Endothelial cell of umbilical vein (primary cell): ENCODE results near the gene SLAMF1. TPM values are rescaled to one million over a fixed set of nuclear protein-coding genes. Genes with fewer than 3 reads are reported as not detected.

Source experiments
- BruUV-seq: library from RNA; stranded (reverse); fragments of 400-500 nt; replicated peaks from 2 replicates; lab custom pipeline; 2021; lab: Mats Ljungman, UMichigan
- CTCF ChIA-PET: fragments of 300-600, 350-600 bp; sonication (Branson Sonifier 250); formaldehyde crosslinking; loops from one replicate; lab custom pipeline; 2021; ENCODE audit warnings: antibody characterized with exemption, inconsistent platforms; lab: Charles Lee
- POLR2A ChIA-PET: fragments of 300-600, 350-600 bp; sonication (Branson Sonifier 250); formaldehyde crosslinking; loops from one replicate; lab custom pipeline; 2021; ENCODE audit warnings: antibody characterized with exemption, inconsistent platforms; lab: Charles Lee
- DNase-seq: peaks from one replicate; pipeline ENCODE4 v3.0.0-alpha.2; 2011; ENCODE audit warnings: low read depth, low spot score
- FAIRE-seq: peaks from 2 replicates; lab custom pipeline; 2011; peaks lifted over from hg19 to GRCh38; lab: Jason Lieb, UNC
- H2AFZ ChIP-seq: 2 replicates; pipeline ENCODE4 v1.6.0; 2012; ENCODE audit warnings: low read depth, low read length, control low read depth, inconsistent platforms
- H3K27ac ChIP-seq: 2 replicates; pipeline ENCODE4 v1.5.1; 2011; ENCODE audit warnings: low read depth, mild to moderate bottlenecking, control low read depth, low read length, moderate library complexity; ENCODE audit not compliant: insufficient read depth
- H3K27me3 ChIP-seq, 2 experiments: 2 replicates each; pipeline versions ENCODE4 v1.6.0 to v1.6.1; 2011; ENCODE audit warnings: low read length in 2 of 2, mixed read lengths in 1 of 2; ENCODE audit not compliant: control insufficient read depth in 2 of 2, insufficient read depth in 2 of 2
- H3K36me3 ChIP-seq, 2 experiments: 2 replicates in 1 of 2; 3 replicates in 1 of 2; pipeline ENCODE4 v1.5.1; 2011; ENCODE audit warnings: low read length in 2 of 2, mild to moderate bottlenecking in 1 of 2, moderate library complexity in 1 of 2; ENCODE audit not compliant: control insufficient read depth in 2 of 2, insufficient read depth in 2 of 2; ENCODE audit errors: extremely low read depth in 1 of 2
- H3K4me1 ChIP-seq: 3 replicates; pipeline ENCODE4 v1.5.1; 2011; ENCODE audit warnings: mild to moderate bottlenecking, low read length; ENCODE audit not compliant: control insufficient read depth, insufficient read depth; ENCODE audit errors: extremely low read depth
- H3K4me2 ChIP-seq: 2 replicates; pipeline ENCODE4 v1.6.1; 2011; ENCODE audit warnings: low read length, control low read depth, mixed read lengths; ENCODE audit not compliant: insufficient read depth
- H3K4me3 ChIP-seq, 3 experiments: fragments of 200-600 bp in 1 of 3; sonication (generic), shearing (Covaris generic) in 1 of 3; replicated peaks in 1 of 3; 2 replicates each; pipeline ENCODE4 v1.5.1; 2011 to 2016; ENCODE audit warnings: control low read depth in 3 of 3, low read length in 3 of 3, mild to moderate bottlenecking in 2 of 3, inconsistent platforms in 1 of 3, low read depth in 1 of 3, moderate library complexity in 1 of 3; ENCODE audit not compliant: insufficient read depth in 1 of 3
- H3K79me2 ChIP-seq: 2 replicates; pipeline ENCODE4 v1.6.0; 2012; ENCODE audit warnings: low read length, inconsistent platforms; ENCODE audit not compliant: control insufficient read depth, insufficient read depth
- H3K9ac ChIP-seq: replicated peaks from 2 replicates; pipeline ENCODE3; 2011; ENCODE audit warnings: low read length, control low read depth; ENCODE audit not compliant: insufficient read depth; ENCODE audit errors: extremely low read depth
- H3K9me1 ChIP-seq: replicated peaks from 3 replicates; pipeline ENCODE4 v1.6.0; 2011; ENCODE audit warnings: mild to moderate bottlenecking, low read length; ENCODE audit not compliant: control insufficient read depth, insufficient read depth; ENCODE audit errors: extremely low read depth
- H3K9me3 ChIP-seq: replicated peaks from 2 replicates; pipeline ENCODE4 v1.5.1; 2012; ENCODE audit warnings: low read length, inconsistent platforms; ENCODE audit not compliant: control insufficient read depth, insufficient read depth
- H4K20me1 ChIP-seq: replicated peaks from 2 replicates; pipeline ENCODE3; 2011; ENCODE audit warnings: mild to moderate bottlenecking, low read length; ENCODE audit not compliant: control insufficient read depth, insufficient read depth; ENCODE audit errors: extremely low read depth
- EZH2 ChIP-seq: IDR thresholded peaks from 2 replicates; pipeline ENCODE4 v1.6.1; 2012; ENCODE audit warnings: borderline replicate concordance, low read depth, mild to moderate bottlenecking, moderate library complexity, low read length, inconsistent platforms; ENCODE audit not compliant: severe bottlenecking
- FOS ChIP-seq: IDR thresholded peaks from 2 replicates; pipeline ENCODE4 v1.6.1; 2011; ENCODE audit warnings: mild to moderate bottlenecking, low read length, moderate library complexity, borderline replicate concordance; ENCODE audit not compliant: insufficient read depth
- GATA2 ChIP-seq: IDR thresholded peaks from 2 replicates; pipeline ENCODE4 v1.7.0; 2011; ENCODE audit warnings: low read depth, mild to moderate bottlenecking, moderate library complexity, mixed read lengths, low read length; ENCODE audit not compliant: insufficient read length, insufficient read depth
- MYC ChIP-seq: IDR thresholded peaks from one replicate; pipeline ENCODE4 v1.6.1; 2011; ENCODE audit warnings: mild to moderate bottlenecking, low read depth, low read length
- POLR2A ChIP-seq: IDR thresholded peaks from 2 replicates; pipeline ENCODE4 v1.6.1; 2012; ENCODE audit warnings: low read depth, mild to moderate bottlenecking, control low read depth, low read length
- POLR2AphosphoS5 ChIP-seq: IDR thresholded peaks from 2 replicates; pipeline ENCODE4 v1.6.1; 2012; ENCODE audit warnings: low read depth, mild to moderate bottlenecking, control low read depth, low read length, moderate library complexity; ENCODE audit not compliant: insufficient read depth
- dilution Hi-C: fragments of 300-500 bp; cut with MboI; formaldehyde crosslinking; loops from one replicate; pipeline ENCODE4 v1.15.0; 2019; ENCODE audit warnings: low sequenced_read_pairs; ENCODE audit not compliant: extremely low pct_ligation_motif_present
- intact Hi-C: fragments of 100-400 bp; cut with micrococcal nuclease; formaldehyde crosslinking; loops from one replicate; pipeline ENCODE4 v1.10.0; 2022
- polyA plus RNA-seq, 4 experiments: library from polyadenylated mRNA; depleted of rRNA in 3 of 4; stranded (reverse) in 3 of 4; unstranded in 1 of 4; fragments of >200 nt; gene quantifications; 2 replicates each; pipeline versions ENCODE4 v1.2.1 to v1.2.3, GENCODE V29; 2011 to 2012; ENCODE audit warnings: missing spikeins in 1 of 4
- total RNA-seq: library from RNA; stranded (reverse); gene quantifications from 2 replicates; pipeline ENCODE4 v1.2.3, GENCODE V29; 2021
- TF ChIP-seq, protein P1 (sequence below), 2 donors: IDR thresholded peaks; 1 replicate in 1 of 2; 2 replicates in 1 of 2; pipeline ENCODE4 v1.5.1; 2011; ENCODE audit warnings: low read length in 2 of 2, mild to moderate bottlenecking in 2 of 2, moderate library complexity in 2 of 2, control low read depth in 1 of 2, inconsistent platforms in 1 of 2, low read depth in 1 of 2; ENCODE audit not compliant: insufficient read depth in 1 of 2; ENCODE audit errors: extremely low read depth in 1 of 2
- TF ChIP-seq, protein P2 (sequence below): IDR thresholded peaks from 2 replicates; pipeline ENCODE4 v1.6.1; 2011; ENCODE audit not compliant: insufficient read depth, insufficient read length

The SLAMF1 gene
- total and polyA plus RNA-seq, 2 donors (not counting 3 experiments of a cell fraction or from before 2014, with no cell fraction given): not detected

DNA sequence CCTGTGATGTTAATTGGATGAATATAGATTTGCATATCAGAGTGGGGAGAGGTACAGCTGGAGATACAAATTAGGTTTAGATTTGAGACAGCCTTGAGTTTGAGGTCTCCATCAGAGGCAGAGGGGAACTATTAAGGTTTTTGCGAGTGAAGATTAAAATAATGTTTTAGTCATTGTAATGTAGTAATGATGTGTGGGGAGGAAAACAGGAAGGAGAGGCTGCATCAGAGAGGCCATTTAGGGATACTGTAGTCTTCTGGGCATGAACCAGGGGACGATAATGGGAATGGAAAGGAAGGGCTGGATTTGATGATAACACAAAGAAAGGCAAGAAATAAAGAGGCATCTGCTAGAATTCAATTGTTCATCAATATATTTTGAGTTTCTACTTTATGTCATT is 77.0 kb downstream of the SLAMF1 start:
- no peak overlapping the region for H3K4me2 ChIP-seq
- POLR2A ChIA-PET: no interaction called here
- no TSS peak for BruUV-seq

More for the DNA sequence above, 77.0 kb downstream of the SLAMF1 start:
- Histone ChIP-seq H2AFZ (no peak overlapping the region), H4K20me1 (no peaks in the 10 kb centered on the region), H3K79me2 (no peaks in the 10 kb centered on the region), H3K36me3 (no peaks in the 10 kb centered on the region), H3K27ac (no peak overlapping the region), H3K9ac (no peak overlapping the region), H3K9me1 (no peaks in the 10 kb centered on the region), H3K4me3 (no peak overlapping the region), H3K9me3 (no peaks in the 10 kb centered on the region), H3K4me1 (no peaks in the 10 kb centered on the region), H3K27me3 (no peaks in the 10 kb centered on the region)
- FAIRE-seq: no peak
- dilution Hi-C loops: no loop called here
- intact Hi-C loops: no loop called here
- DNase-seq: no peak
- TF ChIP-seq EZH2: no peak
- TF ChIP-seq, protein P1, sequence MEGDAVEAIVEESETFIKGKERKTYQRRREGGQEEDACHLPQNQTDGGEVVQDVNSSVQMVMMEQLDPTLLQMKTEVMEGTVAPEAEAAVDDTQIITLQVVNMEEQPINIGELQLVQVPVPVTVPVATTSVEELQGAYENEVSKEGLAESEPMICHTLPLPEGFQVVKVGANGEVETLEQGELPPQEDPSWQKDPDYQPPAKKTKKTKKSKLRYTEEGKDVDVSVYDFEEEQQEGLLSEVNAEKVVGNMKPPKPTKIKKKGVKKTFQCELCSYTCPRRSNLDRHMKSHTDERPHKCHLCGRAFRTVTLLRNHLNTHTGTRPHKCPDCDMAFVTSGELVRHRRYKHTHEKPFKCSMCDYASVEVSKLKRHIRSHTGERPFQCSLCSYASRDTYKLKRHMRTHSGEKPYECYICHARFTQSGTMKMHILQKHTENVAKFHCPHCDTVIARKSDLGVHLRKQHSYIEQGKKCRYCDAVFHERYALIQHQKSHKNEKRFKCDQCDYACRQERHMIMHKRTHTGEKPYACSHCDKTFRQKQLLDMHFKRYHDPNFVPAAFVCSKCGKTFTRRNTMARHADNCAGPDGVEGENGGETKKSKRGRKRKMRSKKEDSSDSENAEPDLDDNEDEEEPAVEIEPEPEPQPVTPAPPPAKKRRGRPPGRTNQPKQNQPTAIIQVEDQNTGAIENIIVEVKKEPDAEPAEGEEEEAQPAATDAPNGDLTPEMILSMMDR (IDR thresholded peaks at IDR 0.05; ENCODE audit: extremely low read depth in 1 of 2, insufficient read depth in 1 of 2, low read depth in 1 of 2, low read length in 2 of 2): no peak
- no peak for TF ChIP-seq POLR2AphosphoS5
- TF ChIP-seq MYC: no peak
- no peak for TF ChIP-seq FOS
- TF ChIP-seq GATA2: no peak
- TF ChIP-seq, protein P2, sequence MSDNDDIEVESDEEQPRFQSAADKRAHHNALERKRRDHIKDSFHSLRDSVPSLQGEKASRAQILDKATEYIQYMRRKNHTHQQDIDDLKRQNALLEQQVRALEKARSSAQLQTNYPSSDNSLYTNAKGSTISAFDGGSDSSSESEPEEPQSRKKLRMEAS: no peak
- no peak for TF ChIP-seq POLR2A
- CTCF ChIA-PET: interaction anchor here (0.8 to 1.0 kb wide), 2 partner anchors 37 to 39 kb away, joined by 3 read pairs; no protein-coding TSS in a partner anchor
